Measurements from ENCODE around the gene TDRD1.

- TF ChIP-seq POLR2AphosphoS5 (IDR thresholded peaks at IDR 0.05; ENCODE audit: low read depth, low read length) (no peak), TAF1 (IDR thresholded peaks at IDR 0.05; ENCODE audit: borderline replicate concordance, low read depth, low read length) (no peak)
These were observed 23.7 kb downstream of the TDRD1 start for GRCh38 chr10:114202812-114203211.
